Measurements from ENCODE around the gene SCGB1A1.

Gene SCGB1A1

DNA sequence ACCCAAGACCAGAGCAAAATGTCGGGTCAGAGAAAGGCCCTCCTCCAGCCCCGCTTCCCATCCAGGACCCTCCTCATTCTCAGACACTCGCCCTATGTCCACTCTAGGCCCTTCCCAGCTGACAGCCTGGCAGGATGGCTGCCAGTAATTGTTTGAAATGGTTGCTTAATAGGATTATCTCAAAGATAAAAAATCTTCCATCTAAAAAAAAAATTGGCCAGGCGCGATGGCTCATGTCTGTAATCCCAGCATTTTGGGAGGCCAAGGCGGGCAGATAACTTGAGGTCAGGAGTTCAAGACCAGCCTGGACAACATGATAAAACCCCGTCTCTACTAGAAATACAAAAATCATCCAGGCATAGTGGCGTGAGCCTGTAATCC is 32.4 kb downstream of the SCGB1A1 start:
- FAIRE-seq: no peak

DNA sequence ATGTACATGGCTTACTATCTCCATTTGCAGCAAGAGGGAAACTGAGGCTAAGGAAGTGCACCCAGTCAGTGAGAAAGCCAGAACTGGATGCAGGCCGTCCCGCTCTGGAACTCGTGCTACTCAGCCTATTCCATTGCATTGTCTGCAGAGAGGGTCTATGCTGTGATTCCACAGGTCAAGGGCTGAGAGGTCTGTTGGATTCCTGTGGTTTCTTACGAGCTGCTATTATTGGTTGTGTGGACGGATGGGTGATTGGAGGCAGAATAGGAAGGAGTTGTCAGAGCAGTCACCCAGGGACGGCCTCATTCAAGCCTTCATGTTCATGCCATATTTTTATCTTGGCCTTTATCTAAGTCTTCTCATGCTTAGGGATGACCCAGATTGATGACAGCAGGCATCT is 33.4 kb downstream of the SCGB1A1 start:
- no peak for FAIRE-seq

DNA sequence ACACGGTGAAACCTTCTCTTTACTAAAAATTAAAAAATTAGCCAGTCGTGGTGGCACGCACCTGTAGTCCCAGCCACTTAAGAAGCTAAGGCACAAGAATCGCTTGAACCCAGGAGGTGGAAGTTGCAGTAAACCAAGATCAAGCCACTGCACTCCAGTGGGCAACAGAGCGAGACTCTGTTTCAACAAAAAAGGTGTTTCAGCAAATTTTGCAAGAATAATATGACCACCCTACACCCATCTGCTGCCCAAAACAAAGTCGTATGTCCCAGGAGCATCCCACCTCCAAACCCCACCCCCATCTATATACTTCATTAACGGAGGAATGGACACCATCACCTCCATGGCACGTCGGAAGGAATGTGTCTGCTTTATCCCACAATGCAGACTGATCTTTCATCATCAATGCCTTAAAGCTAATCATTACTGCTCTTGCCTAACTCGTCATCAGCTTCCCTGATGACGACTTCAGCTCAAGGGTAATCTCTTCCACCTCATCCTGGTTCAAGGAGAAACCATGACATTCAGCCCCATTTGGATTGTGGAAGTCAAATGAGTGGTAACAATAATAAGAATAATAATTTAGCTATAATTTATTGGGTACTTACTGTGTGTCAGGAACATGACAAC is 34.1 kb downstream of the SCGB1A1 start:
- FAIRE-seq: no peak

DNA sequence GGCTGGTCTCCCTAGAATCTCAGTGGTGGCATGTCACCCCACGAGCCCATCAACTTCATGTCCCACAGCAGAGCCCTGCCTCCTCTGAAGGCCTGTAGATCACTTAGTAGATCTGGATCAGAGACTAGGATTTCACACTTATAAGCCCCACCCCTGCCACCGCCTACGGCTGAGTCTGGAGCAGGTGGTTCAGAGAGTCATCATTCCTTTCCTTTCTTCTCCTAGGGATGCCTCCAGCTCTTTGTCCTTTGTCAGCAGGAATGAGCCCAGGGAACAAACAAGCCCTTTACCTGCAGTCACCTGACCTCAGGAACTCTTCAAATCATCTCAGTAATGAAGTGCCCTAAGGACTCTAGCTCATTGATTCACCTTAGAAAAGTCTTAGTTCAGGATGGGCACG is 37.8 kb downstream of the SCGB1A1 start:
- FAIRE-seq: no peak

DNA sequence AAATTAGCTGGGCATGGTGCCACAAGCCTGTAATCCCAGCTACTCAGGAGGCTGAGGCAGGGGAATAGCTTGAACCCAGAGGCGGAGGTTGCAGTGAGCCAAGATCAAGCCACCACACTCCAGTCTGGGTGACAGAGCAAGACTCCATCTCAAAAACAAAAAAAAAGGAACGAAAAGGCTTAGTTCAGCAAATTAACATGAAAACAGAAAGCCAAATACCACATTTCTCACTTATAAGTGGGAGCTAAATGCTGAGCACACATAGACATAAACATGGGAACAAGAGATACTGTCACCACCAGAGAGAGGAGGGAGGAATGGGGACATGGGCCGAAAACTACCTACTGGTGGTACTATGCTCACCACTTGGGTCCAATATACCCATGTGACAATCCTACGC is 38.6 kb downstream of the SCGB1A1 start:
- FAIRE-seq: no peak

DNA sequence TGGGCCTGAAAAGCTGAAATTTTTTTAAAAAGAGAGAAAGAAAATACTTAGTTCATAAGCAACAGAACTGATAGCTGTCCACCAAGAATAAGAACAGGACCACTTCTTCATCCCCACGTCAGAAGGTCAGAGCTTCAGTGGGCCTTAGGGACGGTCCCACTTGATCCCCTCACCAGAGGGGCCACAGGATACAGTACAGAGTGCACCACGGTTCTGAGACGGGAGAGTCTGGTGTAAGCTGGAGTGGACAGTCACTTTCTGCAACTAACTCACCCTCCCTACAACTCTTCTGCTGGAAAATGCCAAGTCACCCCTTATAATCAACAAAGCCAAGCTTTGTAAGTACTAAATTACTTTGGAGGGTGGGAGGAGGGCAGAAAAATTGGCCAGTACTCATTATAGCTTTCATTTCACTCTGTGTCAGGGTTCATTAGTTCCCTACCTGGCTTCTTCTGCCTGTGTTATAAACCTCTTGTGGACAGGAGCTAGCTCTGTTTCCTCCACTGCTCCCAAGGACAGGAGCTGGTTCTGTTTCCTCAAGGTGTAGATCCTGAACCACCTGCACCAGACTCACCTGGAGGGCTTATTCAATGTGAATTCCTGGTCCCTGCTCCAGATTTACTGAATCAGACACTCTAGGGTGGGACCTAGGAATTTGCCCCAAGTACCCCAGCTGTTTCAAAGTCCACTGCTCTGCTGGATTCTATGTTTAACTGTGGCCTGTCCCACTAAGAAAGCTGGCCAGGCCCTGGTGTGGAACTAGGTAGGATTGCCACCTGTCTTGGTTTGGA is 39.6 kb downstream of the SCGB1A1 start:
- FAIRE-seq: no peak

DNA sequence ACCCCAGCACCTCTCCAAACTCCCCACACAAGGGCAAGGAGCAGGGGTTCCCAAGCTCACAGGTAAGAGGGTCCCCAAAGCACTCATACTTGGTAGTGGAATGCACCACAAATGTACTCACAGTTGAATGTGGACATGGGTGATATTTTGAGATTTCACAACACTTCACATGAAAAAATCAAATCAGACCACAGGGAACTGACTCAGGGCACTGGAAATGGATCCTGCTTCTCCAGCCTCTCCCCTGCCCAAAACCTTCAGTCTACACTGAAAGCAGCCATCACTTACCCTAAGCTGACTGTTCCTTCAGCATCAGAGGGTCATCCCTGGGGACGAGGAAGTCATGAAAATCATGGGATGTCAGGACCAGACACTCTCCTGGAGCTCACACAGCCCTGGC is 40.2 kb downstream of the SCGB1A1 start:
- no peak for FAIRE-seq

DNA sequence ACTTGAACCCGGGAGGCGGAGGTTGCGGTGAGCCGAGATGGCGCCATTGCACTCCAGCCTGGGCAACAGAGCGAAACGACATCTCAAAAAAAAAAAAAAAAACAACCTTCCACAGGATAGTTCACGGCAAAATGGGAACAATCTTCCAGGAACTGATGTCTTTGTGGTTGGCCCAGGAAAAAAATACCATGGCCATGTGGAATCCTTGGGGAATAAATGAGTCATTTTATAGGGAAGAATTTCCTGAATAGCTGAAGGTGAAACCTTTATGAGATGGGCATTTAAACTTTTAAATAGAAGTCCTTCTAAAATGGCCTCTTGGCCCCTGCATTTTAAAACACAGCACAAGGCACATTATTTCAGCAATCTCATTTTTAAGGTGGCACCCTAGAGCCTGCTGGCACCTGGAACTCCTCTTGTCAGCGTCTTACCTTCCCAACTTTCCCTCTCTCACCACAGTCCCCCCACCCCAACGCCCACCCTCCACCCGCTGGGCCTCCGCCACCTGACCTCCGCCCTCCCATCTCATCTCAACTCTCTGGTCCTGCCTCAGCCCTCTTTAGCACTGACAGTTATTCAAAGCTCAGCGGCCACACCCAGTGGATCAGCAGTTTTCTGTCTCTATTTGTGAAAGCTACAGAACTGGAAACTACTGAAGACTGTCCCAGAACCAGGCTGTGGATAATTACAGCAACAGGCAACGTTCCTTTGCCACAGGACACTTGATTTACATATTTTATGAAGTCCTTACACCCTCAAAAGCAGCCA is 43.1 kb downstream of the SCGB1A1 start:
- no peak for FAIRE-seq

DNA sequence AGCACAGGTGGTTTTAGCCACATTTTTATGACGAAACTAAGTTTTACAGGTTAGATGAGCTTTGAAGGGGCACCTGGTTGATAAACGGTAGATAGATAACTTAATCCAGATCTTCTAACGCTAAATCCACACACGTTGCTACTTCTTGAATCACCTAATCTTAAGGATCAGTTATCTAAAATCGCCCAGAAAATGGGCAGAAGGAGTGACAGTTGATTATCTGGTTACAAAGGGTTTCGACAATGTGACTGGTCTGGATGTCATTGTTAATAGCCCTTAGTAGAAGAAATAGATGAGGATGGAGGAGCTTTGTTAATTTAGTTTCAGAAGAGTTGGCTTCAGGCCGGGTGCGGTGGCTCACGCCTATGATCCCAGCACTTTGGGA is 43.7 kb downstream of the SCGB1A1 start:
- FAIRE-seq: no peak

DNA sequence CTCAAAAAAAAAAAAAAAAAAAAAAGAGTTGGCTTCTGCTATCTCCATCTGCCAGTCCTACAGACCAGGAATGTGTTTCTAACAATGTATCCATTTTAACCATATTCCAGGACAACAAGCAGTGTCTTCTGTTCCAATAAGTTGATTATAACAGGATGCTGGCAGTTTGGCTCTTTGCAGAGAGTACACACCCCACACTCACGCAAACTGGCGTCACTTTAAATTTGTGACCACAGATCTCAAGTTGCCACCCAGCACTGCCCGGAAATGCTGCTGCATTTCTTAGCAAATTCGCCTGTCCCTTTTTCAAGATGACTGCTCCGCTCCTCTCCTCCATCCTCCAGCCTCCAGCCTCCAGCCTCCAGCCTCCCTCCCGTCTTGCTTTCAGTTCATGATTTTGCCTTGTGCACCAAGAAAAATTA is 44.3 kb downstream of the SCGB1A1 start:
- no peak for FAIRE-seq

DNA sequence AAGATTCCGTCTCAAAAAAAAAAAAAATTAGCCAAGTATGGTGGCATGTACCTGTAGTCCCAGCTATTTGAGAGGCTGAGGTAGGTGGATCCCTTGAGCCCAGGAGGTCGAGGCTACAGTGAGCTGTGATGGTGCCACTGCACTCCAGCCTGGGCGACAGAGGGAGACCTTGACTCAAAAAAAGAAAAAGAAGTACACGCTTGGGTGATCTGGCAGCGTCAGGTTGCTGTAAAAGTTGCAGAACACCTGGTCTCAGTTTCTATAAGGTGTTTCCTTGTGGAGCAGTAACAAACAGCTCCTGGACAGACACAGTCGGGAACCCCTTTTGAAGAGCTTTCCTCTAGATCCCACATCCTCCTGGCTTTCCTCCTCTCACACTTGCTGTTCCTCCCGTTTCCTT is 45.8 kb downstream of the SCGB1A1 start:
- no peak for FAIRE-seq

DNA sequence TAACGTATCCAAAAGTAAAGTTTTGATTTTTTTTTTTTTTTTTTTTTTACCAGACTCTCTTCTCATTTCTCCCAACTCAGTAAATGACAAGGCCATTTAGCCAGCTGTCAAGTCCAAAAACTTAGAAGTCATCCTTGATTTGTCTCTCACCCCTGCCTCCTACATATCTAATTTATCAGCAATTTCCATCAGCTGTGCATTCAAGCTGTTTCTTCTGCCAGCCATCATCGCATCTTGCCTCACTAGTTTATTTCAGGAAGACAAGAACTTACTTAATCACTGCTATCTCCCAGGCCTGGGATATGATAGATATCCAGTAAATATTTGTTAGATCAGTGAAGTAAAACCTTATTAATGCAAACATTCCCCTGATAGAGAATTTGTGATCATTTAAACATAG is 47.6 kb downstream of the SCGB1A1 start:
- FAIRE-seq: no peak

DNA sequence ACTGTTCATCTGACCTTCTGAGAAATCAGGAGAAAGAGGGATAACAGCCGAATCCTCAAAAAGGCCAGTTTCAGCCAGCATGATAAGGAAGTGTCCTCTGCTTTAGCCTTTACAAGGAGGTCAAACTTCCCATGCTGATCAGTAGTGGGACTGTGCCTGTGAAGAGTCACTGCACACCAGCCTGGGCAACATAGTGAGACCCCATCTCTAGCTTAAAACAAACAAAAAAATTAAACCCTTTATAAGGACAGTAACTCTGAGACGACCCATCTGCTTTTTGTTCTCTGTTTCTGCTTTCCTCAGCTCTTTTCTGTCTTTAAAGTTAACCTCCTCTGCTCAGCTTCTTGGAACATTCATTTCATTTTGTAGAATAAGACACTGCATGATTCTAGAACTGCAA is 49.7 kb downstream of the SCGB1A1 start:
- no peak for FAIRE-seq

DNA sequence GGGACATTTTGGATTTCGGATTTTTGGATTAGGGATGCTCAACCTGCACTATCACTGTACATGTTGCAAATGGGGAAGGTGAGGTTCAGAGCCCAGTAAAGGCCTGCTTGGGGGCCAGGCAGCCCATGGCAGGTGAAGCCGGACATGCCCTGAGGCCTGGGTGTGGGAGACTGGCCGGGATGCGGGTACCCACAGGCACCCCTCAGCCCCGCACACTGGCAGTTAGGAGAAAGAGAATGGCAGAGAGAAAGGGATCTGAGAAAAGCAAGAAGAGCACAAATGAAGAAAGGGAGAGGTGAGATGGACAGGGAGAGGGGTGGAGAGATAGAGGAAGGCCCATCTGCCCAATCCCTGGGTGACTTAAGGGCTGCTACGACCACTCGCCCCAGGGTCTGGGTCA is 52.8 kb downstream of the SCGB1A1 start:
- FAIRE-seq: no peak

DNA sequence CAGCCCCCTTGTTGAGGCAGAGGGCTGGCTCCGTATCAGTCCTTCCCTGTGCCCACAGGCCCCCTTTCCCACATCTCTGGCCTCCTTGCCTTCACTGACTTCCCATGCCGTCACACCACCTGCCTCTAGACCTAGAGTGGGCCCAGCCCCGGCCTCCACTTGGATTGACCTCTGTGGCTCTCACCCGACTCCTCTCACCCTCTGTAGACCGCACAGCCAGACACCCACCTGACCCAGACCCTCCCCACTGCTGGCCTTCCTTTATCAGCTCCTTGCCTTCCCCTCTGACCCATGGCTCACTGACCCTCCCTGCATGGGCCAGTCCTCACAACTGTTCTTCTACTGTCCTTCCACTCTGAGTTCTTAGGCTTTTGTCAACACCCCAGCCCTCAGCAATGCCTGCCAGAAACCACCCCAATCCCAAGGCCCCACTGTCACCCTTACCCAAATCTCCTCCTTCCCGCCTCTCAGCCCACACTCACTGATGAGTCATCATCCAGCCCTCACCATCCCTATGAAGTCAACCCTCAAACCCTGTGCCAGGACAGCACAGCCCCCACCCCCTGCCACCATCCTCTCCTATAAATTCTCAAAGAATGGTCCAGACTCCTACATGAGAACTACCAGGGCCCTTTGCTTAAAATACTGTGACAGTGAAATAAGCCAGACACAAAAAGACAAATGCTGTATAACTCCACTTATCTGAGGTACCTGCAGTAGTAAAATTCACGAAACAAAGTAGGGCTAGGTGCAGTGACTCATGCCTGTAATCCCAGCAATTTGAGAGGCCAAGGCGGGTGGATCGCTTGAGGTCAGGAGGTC is 53.4 kb downstream of the SCGB1A1 start:
- FAIRE-seq: no peak
